GM21360 (cell line): Measurements from ENCODE around the gene MYOM1.

ENCODE experiments used
- ATAC-seq: cut with Tn5 transposase; IDR thresholded peaks from one replicate; pipeline ENCODE4 v1.9.1; 2021; ENCODE audit warnings: mild to moderate bottlenecking, moderate library complexity; ENCODE audit not compliant: unreplicated experiment

MYOM1 gene

GRCh38 chr18:3250237-3251107 lies 30.7 kb upstream of the MYOM1 start:
- ATAC-seq = no peak

GRCh38 chr18:3248658-3249359 lies 29.0 kb upstream of the MYOM1 start:
- no peak for ATAC-seq

- peak; percentile 4 for ATAC-seq
Measured at GRCh38 chr18:3248062-3248657, 28.4 kb upstream of the MYOM1 start.

- peak; percentile 80 for ATAC-seq
Measured at GRCh38 chr18:3247240-3248061, 27.7 kb upstream of the MYOM1 start, which contains the start of gene MYL12A. Gene MYL12A (plus strand): TSS chr18:3247801. CDS start chr18:3253248, 5,447 bp downstream.

GRCh38 chr18:3246635-3247239 lies 27.0 kb upstream of the MYOM1 start:
- peak; percentile 0 for ATAC-seq

- peak; percentile 42 for ATAC-seq
Measured at GRCh38 chr18:3245853-3246634, 26.3 kb upstream of the MYOM1 start.

GRCh38 chr18:3245185-3245564 lies 25.4 kb upstream of the MYOM1 start:
- ATAC-seq = no peak

- ATAC-seq = no peak
Measured at GRCh38 chr18:3238742-3239141, 19.0 kb upstream of the MYOM1 start.

- ATAC-seq = no peak
Measured at GRCh38 chr18:3236470-3236869, 16.7 kb upstream of the MYOM1 start.

- no peak for ATAC-seq
Measured at GRCh38 chr18:3235846-3236245, 16.1 kb upstream of the MYOM1 start.

- ATAC-seq = no peak
Measured at GRCh38 chr18:3234457-3234856, 14.7 kb upstream of the MYOM1 start.

- no peak for ATAC-seq
Measured at GRCh38 chr18:3233433-3234168, 13.8 kb upstream of the MYOM1 start.

GRCh38 chr18:3233004-3233403 lies 13.2 kb upstream of the MYOM1 start:
- ATAC-seq = no peak

GRCh38 chr18:3230401-3231334 lies 10.9 kb upstream of the MYOM1 start:
- no peak for ATAC-seq

GRCh38 chr18:3226048-3226447 lies 6.3 kb upstream of the MYOM1 start:
- ATAC-seq = no peak

GRCh38 chr18:3225588-3225987 lies 5.8 kb upstream of the MYOM1 start:
- no peak for ATAC-seq

GRCh38 chr18:3224223-3224622 lies 4.5 kb upstream of the MYOM1 start:
- no peak for ATAC-seq

GRCh38 chr18:3223356-3223755 lies 3.6 kb upstream of the MYOM1 start:
- no peak for ATAC-seq
